Endothelial cell of umbilical vein (primary cell): ENCODE measurements around the gene TPCN2.

ENCODE experiments used
- CTCF ChIP-seq, 2 donors: IDR thresholded peaks; 1 replicate in 1 of 2; 2 replicates in 1 of 2; pipeline ENCODE4 v1.5.1; 2011; ENCODE audit warnings: low read length in 2 of 2, mild to moderate bottlenecking in 2 of 2, moderate library complexity in 2 of 2, control low read depth in 1 of 2, inconsistent platforms in 1 of 2, low read depth in 1 of 2; ENCODE audit not compliant: insufficient read depth in 1 of 2; ENCODE audit errors: extremely low read depth in 1 of 2
- FOS ChIP-seq: IDR thresholded peaks from 2 replicates; pipeline ENCODE4 v1.6.1; 2011; ENCODE audit warnings: mild to moderate bottlenecking, low read length, moderate library complexity, borderline replicate concordance; ENCODE audit not compliant: insufficient read depth

DNA sequence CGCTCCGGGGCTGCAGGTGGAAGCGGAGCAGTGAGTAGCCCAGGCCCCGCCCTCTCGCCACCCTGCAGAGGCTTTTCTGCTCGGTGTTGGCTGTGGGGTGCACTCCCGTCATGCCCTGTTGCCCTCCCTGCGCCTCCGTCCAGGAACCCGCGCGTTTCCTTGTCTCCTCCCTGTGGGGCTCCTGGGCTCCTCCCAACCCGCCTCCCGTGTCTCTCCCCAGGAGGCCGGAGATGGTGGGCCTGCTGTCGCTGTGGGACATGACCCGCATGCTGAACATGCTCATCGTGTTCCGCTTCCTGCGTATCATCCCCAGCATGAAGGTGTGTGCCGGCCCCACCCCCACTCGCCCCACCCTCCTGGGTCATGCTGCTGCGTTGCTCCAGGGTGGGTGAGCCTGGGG, 32.4 kb downstream of the TPCN2 start:
- TF ChIP-seq CTCF (IDR thresholded peaks at IDR 0.05; ENCODE audit: extremely low read depth in 1 of 2, insufficient read depth in 1 of 2, low read depth in 1 of 2, low read length in 2 of 2) = no peak
- TF ChIP-seq FOS = no peak
